ENCODE results near the gene ABCA13.

The ABCA13 gene

GRCh38 chr7:48337781-48338180 lies 166.5 kb downstream of the ABCA13 start:
- no peak for DNase-seq (ENCODE audit: extremely low read depth, low read depth)
- TF ChIP-seq CTCF (IDR thresholded peaks at IDR 0.05; ENCODE audit: low read depth, low read length) = no peak

- no peak for DNase-seq (ENCODE audit: extremely low read depth, low read depth)
- TF ChIP-seq CTCF (IDR thresholded peaks at IDR 0.05; ENCODE audit: low read depth, low read length) = no peak
Measured at GRCh38 chr7:48347230-48347825, 176.1 kb downstream of the ABCA13 start.

DNA sequence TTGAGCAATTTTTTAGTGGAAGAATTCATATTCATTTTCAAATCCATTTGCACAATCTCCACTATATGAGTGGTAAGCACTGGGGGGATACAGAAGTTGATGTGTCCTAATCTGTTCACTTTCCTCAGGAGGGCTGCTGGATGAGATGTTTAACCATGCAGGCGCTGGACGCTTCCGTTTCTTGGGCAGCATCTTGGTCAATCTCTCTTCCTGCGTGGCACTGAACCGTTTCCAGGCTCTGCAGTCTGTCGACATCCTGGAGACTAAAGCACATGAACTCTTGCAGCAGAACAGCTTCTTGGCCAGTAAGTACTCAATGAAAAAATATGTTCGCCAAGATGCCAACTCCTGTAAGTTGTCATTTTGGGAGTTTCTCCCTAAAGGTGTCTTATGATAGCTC lies 179.3 kb downstream of the ABCA13 start:
- TF ChIP-seq CTCF (IDR thresholded peaks at IDR 0.05; ENCODE audit: low read depth, low read length) = no peak
- DNase-seq (ENCODE audit: extremely low read depth, low read depth) = no peak

DNA sequence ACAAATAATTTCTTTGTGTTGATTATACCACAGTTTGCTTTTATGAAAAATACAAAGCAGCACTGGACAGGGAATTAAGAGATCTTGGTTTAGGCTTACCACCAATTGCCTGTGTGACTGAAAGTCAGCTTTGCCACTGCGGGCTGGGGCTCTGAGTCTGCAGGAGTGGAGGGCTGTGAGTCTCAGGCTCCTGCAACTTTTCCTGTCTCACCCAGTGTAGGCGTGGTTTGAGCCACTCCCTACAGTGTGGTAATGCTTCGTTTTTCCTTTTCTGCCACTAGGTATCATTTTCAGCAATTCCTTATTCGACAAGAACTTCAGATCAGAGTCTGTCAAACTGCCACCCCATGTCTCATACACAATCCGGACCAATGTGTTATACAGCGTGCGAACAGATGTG lies 180.6 kb downstream of the ABCA13 start:
- TF ChIP-seq CTCF (IDR thresholded peaks at IDR 0.05; ENCODE audit: low read depth, low read length) = no peak
- no peak for DNase-seq (ENCODE audit: extremely low read depth, low read depth)

DNA sequence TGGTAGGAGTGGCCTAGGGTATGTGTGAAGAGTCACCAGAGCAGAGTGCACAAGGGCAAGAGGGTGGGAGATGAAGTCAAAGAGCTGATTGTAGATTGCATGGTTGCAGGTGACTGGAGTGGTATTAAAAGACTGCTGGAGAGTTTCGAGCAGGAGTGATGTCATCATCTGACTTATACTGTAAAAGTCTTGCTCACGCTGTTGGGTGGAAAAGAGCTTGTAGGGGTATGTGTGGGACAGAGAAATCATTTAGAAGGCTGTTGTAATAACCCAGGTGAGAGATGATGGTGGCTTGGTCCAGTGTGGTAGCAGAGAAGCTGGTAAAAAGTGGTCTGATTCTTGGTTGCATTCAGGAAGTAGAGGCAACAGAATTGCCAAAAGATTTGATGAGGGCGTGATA lies 184.1 kb downstream of the ABCA13 start:
- no peak for DNase-seq (ENCODE audit: extremely low read depth, low read depth)
- TF ChIP-seq CTCF (IDR thresholded peaks at IDR 0.05; ENCODE audit: low read depth, low read length) = no peak

GRCh38 chr7:48360574-48360973 lies 189.3 kb downstream of the ABCA13 start:
- TF ChIP-seq CTCF (IDR thresholded peaks at IDR 0.05; ENCODE audit: low read depth, low read length) = no peak
- DNase-seq (ENCODE audit: extremely low read depth, low read depth) = no peak

DNA sequence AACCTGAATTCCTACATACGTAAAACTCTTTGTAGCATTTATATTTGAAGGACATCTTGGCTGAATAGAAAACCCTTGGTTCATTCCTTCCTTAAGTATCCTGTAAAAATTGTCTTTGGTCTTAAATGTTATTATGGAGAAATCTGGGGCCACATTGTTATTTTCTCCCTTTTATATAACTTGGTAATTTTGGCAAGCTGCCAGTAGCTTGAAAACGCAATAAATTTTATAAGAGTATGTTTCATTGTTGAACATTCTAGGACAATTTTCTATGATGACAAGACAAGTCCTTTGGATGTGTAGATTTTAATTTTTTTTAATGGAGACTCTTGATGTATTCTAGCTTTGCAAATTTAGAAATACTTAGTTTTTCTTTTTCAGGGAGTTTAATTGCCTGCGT lies 191.9 kb downstream of the ABCA13 start:
- no peak for TF ChIP-seq CTCF (IDR thresholded peaks at IDR 0.05; ENCODE audit: low read depth, low read length)
- DNase-seq (ENCODE audit: extremely low read depth, low read depth) = no peak
